Fibroblast of skin of right quadriceps (primary cell): ENCODE measurements around the gene RNF175.

Source experiments
- DNase-seq: peaks from one replicate; pipeline ENCODE4 v3.0.0-alpha.2; 2013

RNF175 gene

GRCh38 chr4:153784166-153784699, 24.4 kb upstream of the RNF175 start:
- DNase-seq = no peak

GRCh38 chr4:153782581-153782980, 22.8 kb upstream of the RNF175 start:
- no peak for DNase-seq

GRCh38 chr4:153781717-153782416, 22.0 kb upstream of the RNF175 start:
- DNase-seq = peak; percentile 93

GRCh38 chr4:153781280-153781679, 21.5 kb upstream of the RNF175 start:
- no peak for DNase-seq

- DNase-seq = no peak
These were observed 21.1 kb upstream of the RNF175 start for GRCh38 chr4:153780876-153781275.

GRCh38 chr4:153780221-153780620, 20.4 kb upstream of the RNF175 start:
- no peak for DNase-seq

GRCh38 chr4:153778383-153778782, 18.6 kb upstream of the RNF175 start:
- no peak for DNase-seq

- no peak for DNase-seq
These were observed 17.6 kb upstream of the RNF175 start for GRCh38 chr4:153777421-153777820.

GRCh38 chr4:153776601-153777000, 16.8 kb upstream of the RNF175 start:
- no peak for DNase-seq

GRCh38 chr4:153773236-153773690, 13.4 kb upstream of the RNF175 start:
- no peak for DNase-seq

- DNase-seq = no peak
These were observed 11.2 kb upstream of the RNF175 start for GRCh38 chr4:153771046-153771445.

GRCh38 chr4:153766758-153767157, 6.9 kb upstream of the RNF175 start:
- no peak for DNase-seq

- no peak for DNase-seq
These were observed 6.1 kb upstream of the RNF175 start for GRCh38 chr4:153765894-153766293.

GRCh38 chr4:153764601-153765368, 5.0 kb upstream of the RNF175 start:
- DNase-seq = peak; percentile 40

GRCh38 chr4:153763404-153763803, 3.6 kb upstream of the RNF175 start:
- DNase-seq = no peak

- DNase-seq = no peak
These were observed 977 bp downstream of the RNF175 start for GRCh38 chr4:153758688-153759406.

- no peak for DNase-seq
These were observed 1.7 kb downstream of the RNF175 start for GRCh38 chr4:153758136-153758535.

GRCh38 chr4:153757407-153757806, 2.4 kb downstream of the RNF175 start:
- DNase-seq = peak; percentile 30

- DNase-seq = no peak
These were observed 4.6 kb downstream of the RNF175 start for GRCh38 chr4:153755186-153755585.

GRCh38 chr4:153750197-153750817, 9.5 kb downstream of the RNF175 start:
- peak; percentile 78 for DNase-seq

GRCh38 chr4:153748378-153748777, 11.4 kb downstream of the RNF175 start:
- peak; percentile 59 for DNase-seq

GRCh38 chr4:153747406-153747955, 12.3 kb downstream of the RNF175 start:
- DNase-seq = no peak

- no peak for DNase-seq
These were observed 14.2 kb downstream of the RNF175 start for GRCh38 chr4:153745651-153746050.
